GM23338 (cell line): ENCODE measurements around the gene SLC2A4RG. TPM values are rescaled to one million over a fixed set of nuclear protein-coding genes. Genes with fewer than 3 reads are reported as not detected.

Experiments
- ATAC-seq: fragments of 200-7000 bp; cut with Tn5 transposase; 3 replicates; pipeline ENCODE4 v1.9.1; 2020
- DNase-seq: peaks from one replicate; pipeline ENCODE4 v3.0.0-alpha.2; 2015; ENCODE audit warnings: low spot score
- H2AFZ ChIP-seq: fragments of 200-600 bp; sonication (generic); 2 replicates; pipeline ENCODE4 v1.8.0; 2016; ENCODE audit warnings: antibody characterized with exemption, mild to moderate bottlenecking, moderate library complexity
- H3F3A ChIP-seq: fragments of 200-600 bp; sonication (generic); replicated peaks from 2 replicates; pipeline ENCODE4 v1.8.0; 2017; ENCODE audit warnings: antibody characterized with exemption, mixed run types, low read depth
- H3K27ac ChIP-seq: fragments of 200-600 bp; sonication (generic); 2 replicates; pipeline ENCODE4 v1.6.1; 2016; ENCODE audit warnings: low read depth
- H3K27me3 ChIP-seq: fragments of 200-600 bp; sonication (generic); 2 replicates; pipeline ENCODE4 v1.8.0; 2016; ENCODE audit warnings: mild to moderate bottlenecking, mixed run types, moderate library complexity; ENCODE audit not compliant: insufficient read depth
- H3K36me3 ChIP-seq: fragments of 200-600 bp; sonication (generic); 2 replicates; pipeline ENCODE4 v1.8.0; 2016; ENCODE audit warnings: mild to moderate bottlenecking; ENCODE audit not compliant: insufficient read depth
- H3K4me1 ChIP-seq: fragments of 200-600 bp; sonication (generic); 2 replicates; pipeline ENCODE4 v1.8.0; 2016; ENCODE audit warnings: mild to moderate bottlenecking, moderate library complexity; ENCODE audit not compliant: insufficient read depth
- H3K4me2 ChIP-seq: fragments of 200-600 bp; sonication (generic); 2 replicates; pipeline ENCODE4 v1.7.1; 2017; ENCODE audit warnings: mixed run types
- H3K4me3 ChIP-seq: fragments of 200-600 bp; sonication (generic); 2 replicates; pipeline ENCODE4 v1.6.1; 2016; ENCODE audit warnings: mixed run types
- H3K79me2 ChIP-seq: fragments of 200-600 bp; sonication (generic); replicated peaks from 2 replicates; pipeline ENCODE4 v1.8.0; 2017; ENCODE audit warnings: mild to moderate bottlenecking; ENCODE audit not compliant: insufficient read depth
- H3K9me2 ChIP-seq: fragments of 200-600 bp; sonication (generic); 2 replicates; pipeline ENCODE4 v1.8.0; 2017; ENCODE audit not compliant: insufficient read depth
- H4K20me1 ChIP-seq: fragments of 200-600 bp; sonication (generic); replicated peaks from 2 replicates; pipeline ENCODE4 v1.8.0; 2017; ENCODE audit warnings: mild to moderate bottlenecking; ENCODE audit not compliant: insufficient read depth
- H3K27ac Mint-ChIP-seq: 2 replicates; pipeline ENCODE4 v1.8.0; 2020; ENCODE audit warnings: inconsistent platforms, mild to moderate bottlenecking, moderate library complexity, mixed read lengths
- H3K27me3 Mint-ChIP-seq: 3 replicates; pipeline ENCODE4 v1.8.0; 2022; ENCODE audit warnings: low read depth, mild to moderate bottlenecking, moderate library complexity, mixed read lengths, inconsistent platforms; ENCODE audit not compliant: insufficient read depth, poor library complexity
- H3K36me3 Mint-ChIP-seq: 3 replicates; pipeline ENCODE4 v1.8.0; 2021; ENCODE audit warnings: low read depth, mild to moderate bottlenecking, inconsistent platforms, moderate library complexity, mixed read lengths
- H3K4me1 Mint-ChIP-seq: 3 replicates; pipeline ENCODE4 v1.8.0; 2020; ENCODE audit warnings: mild to moderate bottlenecking, inconsistent platforms, mixed read lengths
- H3K4me3 Mint-ChIP-seq: 3 replicates; pipeline ENCODE4 v1.8.0; 2021; ENCODE audit warnings: moderate library complexity, mild to moderate bottlenecking, inconsistent platforms, mixed read lengths
- H3K9me3 Mint-ChIP-seq: 3 replicates; pipeline ENCODE4 v1.8.0; 2020; ENCODE audit warnings: moderate library complexity, mild to moderate bottlenecking, inconsistent platforms, mixed read lengths
- CTCF ChIP-seq, 2 experiments: fragments of 200-600 bp in 1 of 2; sonication (generic) in 1 of 2; conservative IDR thresholded peaks; 2 replicates each; pipeline versions ENCODE4 v1.5.1 to v1.6.1; 2016 to 2017; ENCODE audit warnings: antibody characterized with exemption in 2 of 2, low read depth in 2 of 2, mild to moderate bottlenecking in 2 of 2, moderate library complexity in 1 of 2
- ETS1 ChIP-seq: IDR thresholded peaks from 2 replicates; pipeline ENCODE4 v1.6.1; 2016; ENCODE audit warnings: antibody characterized with exemption
- EZH2 ChIP-seq: fragments of 200-600 bp; sonication (generic); IDR thresholded peaks from one replicate; pipeline ENCODE4 v1.8.0; 2017; ENCODE audit warnings: antibody characterized with exemption, mild to moderate bottlenecking, low read depth; ENCODE audit not compliant: unreplicated experiment
- EZH2phosphoT487 ChIP-seq: fragments of 200-600 bp; sonication (generic); IDR thresholded peaks from one replicate; pipeline ENCODE4 v1.8.1; 2018; ENCODE audit warnings: antibody characterized with exemption; ENCODE audit not compliant: unreplicated experiment
- NANOG ChIP-seq: IDR thresholded peaks from 2 replicates; pipeline ENCODE4 v1.6.1; 2016; ENCODE audit warnings: antibody characterized with exemption, borderline replicate concordance
- POLR2AphosphoS5 ChIP-seq: IDR thresholded peaks from 2 replicates; pipeline ENCODE4 v1.6.1; 2016; ENCODE audit warnings: antibody characterized with exemption, low read depth
- STAT1 ChIP-seq: IDR thresholded peaks from one replicate; pipeline ENCODE4 v1.6.1; 2016; ENCODE audit warnings: antibody characterized with exemption; ENCODE audit not compliant: unreplicated experiment
- ZNF114 ChIP-seq: fragments of 250-450 bp; sonication (Bioruptor Pico); IDR thresholded peaks from 2 replicates; pipeline ENCODE4 v1.5.0; 2020; ENCODE audit warnings: mild to moderate bottlenecking, moderate library complexity
- ZNF331 ChIP-seq: fragments of 250-450 bp; sonication (Bioruptor Pico); IDR thresholded peaks from 2 replicates; pipeline ENCODE4 v1.5.0; 2020; ENCODE audit warnings: low read depth, mild to moderate bottlenecking, moderate library complexity
- ZNF462 ChIP-seq: fragments of 250-450 bp; sonication (Bioruptor Pico); IDR thresholded peaks from 2 replicates; pipeline ENCODE4 v1.5.0; 2020; ENCODE audit warnings: mild to moderate bottlenecking, moderate library complexity
- polyA plus RNA-seq: library from polyadenylated mRNA; unstranded; fragments of >200 nt; fragmentation: Nextera tagmentation; extraction: Ambion mirVana; gene quantifications from 2 replicates; pipeline ENCODE4 v1.2.1, GENCODE V29; 2016
- total RNA-seq: library from RNA; depleted of rRNA; stranded (reverse); fragments of >200 nt; shearing (Covaris generic); gene quantifications from 2 replicates; pipeline ENCODE4 v1.2.3, GENCODE V29; 2014

The SLC2A4RG gene
- total and polyA plus RNA-seq, 2 experiments from 2014 or later = 22.8 to 42.0 TPM

DNA sequence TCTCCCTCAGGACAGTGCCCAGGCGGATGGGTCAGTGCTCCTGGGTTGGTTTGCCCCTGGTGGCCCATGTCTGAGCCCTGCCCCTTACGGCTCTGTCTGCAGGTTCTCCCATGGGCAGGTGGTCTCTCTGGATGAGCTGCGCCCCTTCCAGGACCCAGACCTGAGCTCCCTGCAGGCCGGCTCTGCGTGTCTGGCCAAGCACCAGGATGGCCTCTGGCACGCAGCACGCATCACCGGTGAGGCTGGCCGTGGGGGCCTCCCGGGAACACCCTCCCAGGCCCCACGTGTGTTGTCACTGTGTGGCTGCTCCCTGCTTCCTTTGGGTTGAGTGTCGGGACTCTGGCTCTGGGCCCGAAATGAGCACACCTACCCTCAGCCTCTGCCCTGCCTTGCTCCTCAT, 6.5 kb upstream of the SLC2A4RG start:
- H3K27me3 Mint-ChIP-seq = peaks cover 12% of the 10 kb centered on the region
- H3K4me3 ChIP-seq = no peak overlapping the region
- H3K27ac ChIP-seq = no peak overlapping the region
- H3K27me3 ChIP-seq = peaks cover under 1% of the 10 kb centered on the region
- H3K9me3 Mint-ChIP-seq = no peaks in the 10 kb centered on the region; the same call in 2 of the 3 replicates
- H3K36me3 ChIP-seq = no peaks in the 10 kb centered on the region
- no peak overlapping the region for H3K27ac Mint-ChIP-seq
- 0 out of 2 replicates have a peak, but pooled peaks cover 5% of the 10 kb centered on the region for H3K9me2 ChIP-seq
- no peaks in the 10 kb centered on the region; the same call in 1 of the 2 replicates for H4K20me1 ChIP-seq
- H3K79me2 ChIP-seq = no peaks in the 10 kb centered on the region
- H3K4me3 Mint-ChIP-seq = no peak overlapping the region
- TF ChIP-seq EZH2phosphoT487 (no peak), ZNF331 (CRISPR knock-in tag) (no peak), POLR2AphosphoS5 (no peak), CTCF (conservative IDR thresholded peaks at IDR 0.05; ENCODE audit: low read depth in 2 of 2) (no peak), ETS1 (no peak), STAT1 (no peak), ZNF114 (CRISPR knock-in tag) (no peak), NANOG (no peak)
- no peak overlapping the region for H3K4me2 ChIP-seq
- no peak for ATAC-seq
- no peak overlapping the region for H2AFZ ChIP-seq
- no peak for DNase-seq
- H3F3A ChIP-seq = peaks cover 12% of the 10 kb centered on the region
- peaks cover 15% of the 10 kb centered on the region for H3K36me3 Mint-ChIP-seq
- no peaks in the 10 kb centered on the region; the same call in 1 of the 2 replicates for H3K4me1 ChIP-seq
- H3K4me1 Mint-ChIP-seq = no peaks in the 10 kb centered on the region

- H3K36me3 ChIP-seq = no peaks in the 10 kb centered on the region
- Mint-ChIP-seq H3K4me3 (no peak overlapping the region; the same call in 2 of the 3 replicates), H3K4me1 (no peaks in the 10 kb centered on the region), H3K9me3 (no peaks in the 10 kb centered on the region; the same call in 2 of the 3 replicates), H3K27ac (no peak overlapping the region), H3K27me3 (peaks cover 14% of the 10 kb centered on the region), H3K36me3 (peaks cover 15% of the 10 kb centered on the region)
- no peak overlapping the region for H2AFZ ChIP-seq
- DNase-seq (no peak), ATAC-seq (no peak)
- H3K27ac ChIP-seq = no peak overlapping the region
- no peak overlapping the region for H3K4me2 ChIP-seq
- peaks cover 6% of the 10 kb centered on the region for H3K27me3 ChIP-seq
- H3K9me2 ChIP-seq = 0 out of 2 replicates have a peak, but pooled peaks cover 5% of the 10 kb centered on the region
- no peaks in the 10 kb centered on the region for H3K79me2 ChIP-seq
- no peaks in the 10 kb centered on the region; the same call in 1 of the 2 replicates for H3K4me1 ChIP-seq
- H4K20me1 ChIP-seq = no peaks in the 10 kb centered on the region
- H3K4me3 ChIP-seq = no peak overlapping the region
- H3F3A ChIP-seq = peaks cover 12% of the 10 kb centered on the region
- TF ChIP-seq EZH2 = no peak
- no peak for TF ChIP-seq ZNF331 (CRISPR knock-in tag)
- no peak for TF ChIP-seq POLR2AphosphoS5
- no peak for TF ChIP-seq NANOG
- TF ChIP-seq ETS1 = no peak
- TF ChIP-seq STAT1 = no peak
- TF ChIP-seq ZNF462 (CRISPR knock-in tag) = no peak
Measured at GRCh38 chr20:63733579-63734081, 5.9 kb upstream of the SLC2A4RG start.
